IMR-90 (cell line): ENCODE measurements around the gene SGCA. TPM values are rescaled to one million over a fixed set of nuclear protein-coding genes. Genes with fewer than 3 reads are reported as not detected.

Source experiments
- ATAC-seq: fragments of 200-7000 bp; cut with Tn5 transposase; 2 replicates; pipeline ENCODE4 v1.9.1; 2020; ENCODE audit warnings: low read depth, mild to moderate bottlenecking, moderate library complexity
- BruUV-seq: library from RNA; stranded (reverse); fragments of 400-500 nt; replicated peaks from 2 replicates; lab custom pipeline; 2021; lab: Mats Ljungman, UMichigan
- CTCF ChIA-PET: fragments of 300-600 bp; formaldehyde crosslinking; extraction: SDS; loops from one replicate; lab custom pipeline; 2021; ENCODE audit warnings: antibody characterized with exemption; lab: Yijun Ruan, JAX
- POLR2A ChIA-PET: fragments of 300-600 bp; sonication (Branson Sonifier 250); formaldehyde crosslinking; loops from one replicate; lab custom pipeline; 2022; ENCODE audit warnings: antibody characterized with exemption; ENCODE audit not compliant: unreplicated experiment; lab: Charles Lee
- DNase-seq: peaks from one replicate; pipeline ENCODE4 v3.0.0; 2013
- H2AFZ ChIP-seq: replicated peaks from 2 replicates; pipeline ENCODE3; 2013; ENCODE audit warnings: low read length, mild to moderate bottlenecking; ENCODE audit not compliant: poor library complexity
- H2AK5ac ChIP-seq: 2 replicates; pipeline ENCODE4 v1.6.1; 2013; ENCODE audit warnings: low read depth, low read length, inconsistent platforms
- H2AK9ac ChIP-seq: replicated peaks from 2 replicates; pipeline ENCODE3; 2013; ENCODE audit warnings: mild to moderate bottlenecking, low read depth, low read length, moderate library complexity; ENCODE audit not compliant: poor library complexity
- H2BK120ac ChIP-seq: 2 replicates; pipeline ENCODE4 v1.6.1; 2013; ENCODE audit warnings: low read depth, low read length, inconsistent platforms
- H2BK15ac ChIP-seq: 3 replicates; pipeline ENCODE4 v1.6.1; 2013; ENCODE audit warnings: low read depth, low read length, inconsistent platforms
- H2BK20ac ChIP-seq: 2 replicates; pipeline ENCODE4 v1.6.1; 2013; ENCODE audit warnings: low read depth, mild to moderate bottlenecking, inconsistent platforms, low read length, moderate library complexity
- H2BK5ac ChIP-seq: 2 replicates; pipeline ENCODE4 v1.6.1; 2013; ENCODE audit warnings: mild to moderate bottlenecking, low read depth, low read length, inconsistent platforms; ENCODE audit not compliant: poor library complexity, severe bottlenecking
- H3K14ac ChIP-seq: replicated peaks from 2 replicates; pipeline ENCODE4 v1.6.1; 2013; ENCODE audit warnings: low read depth, low read length, inconsistent platforms
- H3K18ac ChIP-seq: 2 replicates; pipeline ENCODE4 v1.6.1; 2013; ENCODE audit warnings: low read depth, low read length, control low read depth
- H3K23ac ChIP-seq: 2 replicates; pipeline ENCODE4 v1.6.1; 2013; ENCODE audit warnings: low read depth, low read length, inconsistent platforms
- H3K27ac ChIP-seq: 2 replicates; pipeline ENCODE4 v1.5.1; 2013; ENCODE audit warnings: mild to moderate bottlenecking, control low read depth, low read length; ENCODE audit not compliant: insufficient read depth
- H3K27me3 ChIP-seq: 2 replicates; pipeline ENCODE4 v1.6.1; 2013; ENCODE audit warnings: low read length; ENCODE audit not compliant: control insufficient read depth, insufficient read depth
- H3K36me3 ChIP-seq: 2 replicates; pipeline ENCODE4 v1.6.1; 2013; ENCODE audit warnings: low read length, mixed read lengths; ENCODE audit not compliant: control insufficient read depth, insufficient read depth
- H3K4ac ChIP-seq: 2 replicates; pipeline ENCODE4 v1.6.1; 2013; ENCODE audit warnings: low read depth, low read length, inconsistent platforms
- H3K4me1 ChIP-seq: 2 replicates; pipeline ENCODE4 v1.6.1; 2013; ENCODE audit warnings: low read length, mixed read lengths; ENCODE audit not compliant: control insufficient read depth, insufficient read depth
- H3K4me2 ChIP-seq: 2 replicates; pipeline ENCODE4 v1.6.1; 2013; ENCODE audit warnings: low read depth, mild to moderate bottlenecking, control low read depth, low read length, moderate library complexity
- H3K4me3 ChIP-seq: 2 replicates; pipeline ENCODE4 v1.5.1; 2013; ENCODE audit warnings: low read depth, mild to moderate bottlenecking, control low read depth, low read length, moderate library complexity; ENCODE audit not compliant: insufficient read depth
- H3K56ac ChIP-seq: 2 replicates; pipeline ENCODE4 v1.6.1; 2013; ENCODE audit warnings: low read length, inconsistent platforms; ENCODE audit not compliant: insufficient read depth; ENCODE audit errors: extremely low read depth
- H3K79me1 ChIP-seq, 2 experiments: 2 replicates each; pipeline ENCODE4 v1.6.1; 2013; ENCODE audit warnings: low read length in 2 of 2, inconsistent platforms in 1 of 2, low read depth in 1 of 2
- H3K9ac ChIP-seq: 2 replicates; pipeline ENCODE4 v1.6.1; 2013; ENCODE audit warnings: low read depth, low read length, control low read depth
- H3K9me1 ChIP-seq: 2 replicates; pipeline ENCODE4 v1.6.1; 2013; ENCODE audit warnings: low read length, inconsistent platforms; ENCODE audit not compliant: insufficient read depth
- H3K9me3 ChIP-seq: 2 replicates; pipeline ENCODE4 v1.6.1; 2013; ENCODE audit warnings: low read length; ENCODE audit not compliant: control insufficient read depth, insufficient read depth
- H4K20me1 ChIP-seq: 2 replicates; pipeline ENCODE4 v1.6.1; 2013; ENCODE audit warnings: low read length, inconsistent platforms; ENCODE audit not compliant: insufficient read depth
- H4K5ac ChIP-seq: 2 replicates; pipeline ENCODE4 v1.6.1; 2013; ENCODE audit warnings: mild to moderate bottlenecking, low read depth, low read length, control low read depth
- H4K8ac ChIP-seq, 2 experiments: 2 replicates each; pipeline ENCODE4 v1.6.1; 2013; ENCODE audit warnings: low read depth in 2 of 2, low read length in 2 of 2, control low read depth in 1 of 2, inconsistent platforms in 1 of 2
- H4K91ac ChIP-seq: 2 replicates; pipeline ENCODE4 v1.6.1; 2013; ENCODE audit warnings: low read depth, low read length, inconsistent platforms; ENCODE audit not compliant: insufficient read depth
- BHLHE40 ChIP-seq: fragments of 150-350 bp; IDR thresholded peaks from 2 replicates; pipeline ENCODE4 v1.6.1; 2016; ENCODE audit warnings: mild to moderate bottlenecking, low read depth, low read length
- CEBPB ChIP-seq: IDR thresholded peaks from 2 replicates; pipeline ENCODE4 v1.6.1; 2012; ENCODE audit warnings: low read depth, low read length, improper control_type of control experiment
- CHD1 ChIP-seq: IDR thresholded peaks from 2 replicates; pipeline ENCODE4 v1.6.1; 2012; ENCODE audit warnings: low read depth, low read length, improper control_type of control experiment
- FOS ChIP-seq: fragments of 150-350 bp; IDR thresholded peaks from 2 replicates; pipeline ENCODE4 v1.6.1; 2016; ENCODE audit warnings: low read depth, low read length
- MAZ ChIP-seq: IDR thresholded peaks from 2 replicates; pipeline ENCODE4 v1.6.1; 2012; ENCODE audit warnings: low read depth, mild to moderate bottlenecking, low read length, improper control_type of control experiment, moderate library complexity, borderline replicate concordance
- MXI1 ChIP-seq: IDR thresholded peaks from 2 replicates; pipeline ENCODE4 v1.6.1; 2012; ENCODE audit warnings: low read depth, mild to moderate bottlenecking, low read length, moderate library complexity, borderline replicate concordance
- NFE2L2 ChIP-seq: fragments of 150-350 bp; IDR thresholded peaks from 2 replicates; pipeline ENCODE4 v1.6.1; 2016; ENCODE audit warnings: low read depth, mild to moderate bottlenecking, low read length
- RAD21 ChIP-seq: IDR thresholded peaks from 2 replicates; pipeline ENCODE4 v1.6.1; 2012; ENCODE audit warnings: low read length, improper control_type of control experiment
- RCOR1 ChIP-seq: IDR thresholded peaks from 2 replicates; pipeline ENCODE4 v1.6.1; 2012; ENCODE audit warnings: mild to moderate bottlenecking, low read length, improper control_type of control experiment; ENCODE audit not compliant: insufficient replicate concordance
- RFX5 ChIP-seq: IDR thresholded peaks from 2 replicates; pipeline ENCODE4 v1.8.0; 2012; ENCODE audit warnings: low read depth, mild to moderate bottlenecking, low read length, moderate library complexity
- WGBS, 2 experiments: methylation state at CpG; one replicate each; pipeline versions ENCODE4 v1.1.5 to v1.1.7; 2013; ENCODE audit warnings: missing lambda C conversion rate in 2 of 2; ENCODE audit not compliant: insufficient read length in 1 of 2; ENCODE audit errors: extremely low coverage in 2 of 2; 5-methylcytosine and 5-hydroxymethylcytosine counted together
- dilution Hi-C: fragments of 300-500 bp; cut with HindIII; formaldehyde crosslinking; loops from one replicate; pipeline ENCODE4 v1.14.3; 2018; ENCODE audit warnings: low sequenced_read_pairs; ENCODE audit not compliant: unreplicated experiment
- in situ Hi-C: fragments of 300-500 bp; cut with MboI; formaldehyde crosslinking; loops from 3 replicates; pipeline ENCODE4 v1.14.3; 2019; ENCODE audit warnings: low sequenced_read_pairs, inconsistent platforms, mixed read lengths
- intact Hi-C: fragments of 100-400 bp; cut with micrococcal nuclease; formaldehyde crosslinking; loops from 2 replicates; pipeline ENCODE4 v1.10.0; 2022
- polyA plus RNA-seq, 3 experiments: library from polyadenylated mRNA; depleted of rRNA; stranded (reverse); fragments of >200 nt; gene quantifications; 2 replicates each; pipeline ENCODE4 v1.2.3, GENCODE V29; 2012; ENCODE audit warnings: low replicate concordance in 1 of 3
- total RNA-seq: library from RNA; depleted of rRNA; stranded (reverse); fragments of >200 nt; gene quantifications from 2 replicates; pipeline ENCODE4 v1.2.3, GENCODE V29; 2012
- TF ChIP-seq, protein P1 (sequence below): fragments of 150-350 bp; IDR thresholded peaks from 2 replicates; pipeline ENCODE4 v1.6.1; 2017; ENCODE audit warnings: mild to moderate bottlenecking, antibody characterized with exemption, low read length, low read depth
- TF ChIP-seq, protein P2 (sequence below): conservative IDR thresholded peaks from 2 replicates; pipeline ENCODE4 v1.5.1; 2012; ENCODE audit warnings: mild to moderate bottlenecking, low read depth, low read length, improper control_type of control experiment

The SGCA gene
- total and polyA plus RNA-seq, 2 of the 4 experiments (the other 2 are of a cell fraction) = 0.19 TPM; not detected in 1

DNA sequence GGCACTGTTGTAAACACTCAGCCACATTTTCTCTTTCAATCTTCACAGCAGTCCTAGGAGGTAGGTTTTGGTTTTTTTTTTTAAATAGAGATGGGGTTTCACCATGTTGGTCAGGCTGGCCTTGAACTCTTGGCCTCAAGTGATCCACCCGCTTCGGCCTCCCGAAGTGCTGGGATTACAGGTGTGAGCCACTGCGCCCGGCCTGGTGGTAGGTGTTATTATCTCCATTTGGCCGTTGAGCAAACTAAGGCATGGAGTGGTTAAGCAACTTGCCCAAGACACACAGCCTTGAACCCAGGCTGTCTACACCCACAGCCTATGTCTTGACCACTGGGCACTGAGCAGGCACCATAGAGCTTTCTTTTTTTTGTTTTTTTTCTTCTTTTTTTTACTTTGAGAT is 8.6 kb downstream of the SGCA start:
- no CpG with 5 or more reads among the region's 6 CpGs for WGBS, 2 experiments
- ATAC-seq = no peak

More for the DNA sequence above, 8.6 kb downstream of the SGCA start:
- ChIA-PET POLR2A (interaction anchor here (0.6 to 1.6 kb wide), 5 partner anchors 23 to 124 kb away, joined by 3 to 12 read pairs (median 4); no protein-coding TSS in a partner anchor), CTCF (interaction anchor here (1.7 kb wide), 1 partner anchor 13 kb away, joined by 6 read pairs; no protein-coding TSS in a partner anchor)
- Histone ChIP-seq H3K4me3 (no peak overlapping the region), H2BK120ac (peak overlapping the region; percentile 60; the same call in 1 of the 2 replicates), H3K27me3 (no peaks in the 10 kb centered on the region), H3K56ac (no peak overlapping the region), H3K4me1 (peaks cover 34% of the 10 kb centered on the region), H4K5ac (no peak overlapping the region), H2BK15ac (peak overlapping the region; percentile 45; the same call in 1 of the 3 replicates), H4K8ac (no peak overlapping the region; a peak in 1 of 4 replicates), H2BK20ac (no peak overlapping the region; the same call in 1 of the 2 replicates), H3K4ac (peak overlapping the region; percentile 92), H3K18ac (no peak overlapping the region), H4K20me1 (peaks cover 7% of the 10 kb centered on the region), H3K36me3 (peaks cover 11% of the 10 kb centered on the region), H2AFZ (no peak overlapping the region), H3K14ac (0 out of 2 replicates have a peak overlapping the region, but pooled peaks have one; percentile 28), H2AK5ac (peak overlapping the region; percentile 77), H3K4me2 (no peak overlapping the region), H3K27ac (peak overlapping the region; percentile 76; the same call in 1 of the 2 replicates), H4K91ac (peak overlapping the region; percentile 9; the same call in 1 of the 2 replicates), H3K23ac (no peak overlapping the region), H2BK5ac (peak overlapping the region; percentile 92), H2AK9ac (no peak overlapping the region), H3K9me3 (no peaks in the 10 kb centered on the region), H3K9me1 (peaks cover 23% of the 10 kb centered on the region), H3K79me1 (peaks cover 17 to 38% of the 10 kb centered on the region in 2 experiments; a peak in 3 of 4 replicates), H3K9ac (no peak overlapping the region)
- dilution Hi-C loops = no loop called here
- no peak for DNase-seq
- no TSS peak for BruUV-seq
- intact Hi-C loops = no loop called here
- no peak for TF ChIP-seq RFX5
- TF ChIP-seq FOS = no peak
- TF ChIP-seq NFE2L2 = no peak
- TF ChIP-seq, protein P1, sequence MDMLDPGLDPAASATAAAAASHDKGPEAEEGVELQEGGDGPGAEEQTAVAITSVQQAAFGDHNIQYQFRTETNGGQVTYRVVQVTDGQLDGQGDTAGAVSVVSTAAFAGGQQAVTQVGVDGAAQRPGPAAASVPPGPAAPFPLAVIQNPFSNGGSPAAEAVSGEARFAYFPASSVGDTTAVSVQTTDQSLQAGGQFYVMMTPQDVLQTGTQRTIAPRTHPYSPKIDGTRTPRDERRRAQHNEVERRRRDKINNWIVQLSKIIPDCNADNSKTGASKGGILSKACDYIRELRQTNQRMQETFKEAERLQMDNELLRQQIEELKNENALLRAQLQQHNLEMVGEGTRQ = no peak
- TF ChIP-seq RCOR1 = no peak
- TF ChIP-seq MXI1 = no peak
- no peak for TF ChIP-seq CEBPB
- TF ChIP-seq RAD21 = no peak
- TF ChIP-seq MAZ = no peak
- TF ChIP-seq, protein P2, sequence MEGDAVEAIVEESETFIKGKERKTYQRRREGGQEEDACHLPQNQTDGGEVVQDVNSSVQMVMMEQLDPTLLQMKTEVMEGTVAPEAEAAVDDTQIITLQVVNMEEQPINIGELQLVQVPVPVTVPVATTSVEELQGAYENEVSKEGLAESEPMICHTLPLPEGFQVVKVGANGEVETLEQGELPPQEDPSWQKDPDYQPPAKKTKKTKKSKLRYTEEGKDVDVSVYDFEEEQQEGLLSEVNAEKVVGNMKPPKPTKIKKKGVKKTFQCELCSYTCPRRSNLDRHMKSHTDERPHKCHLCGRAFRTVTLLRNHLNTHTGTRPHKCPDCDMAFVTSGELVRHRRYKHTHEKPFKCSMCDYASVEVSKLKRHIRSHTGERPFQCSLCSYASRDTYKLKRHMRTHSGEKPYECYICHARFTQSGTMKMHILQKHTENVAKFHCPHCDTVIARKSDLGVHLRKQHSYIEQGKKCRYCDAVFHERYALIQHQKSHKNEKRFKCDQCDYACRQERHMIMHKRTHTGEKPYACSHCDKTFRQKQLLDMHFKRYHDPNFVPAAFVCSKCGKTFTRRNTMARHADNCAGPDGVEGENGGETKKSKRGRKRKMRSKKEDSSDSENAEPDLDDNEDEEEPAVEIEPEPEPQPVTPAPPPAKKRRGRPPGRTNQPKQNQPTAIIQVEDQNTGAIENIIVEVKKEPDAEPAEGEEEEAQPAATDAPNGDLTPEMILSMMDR = no peak
- no peak for TF ChIP-seq CHD1
- TF ChIP-seq BHLHE40 = no peak
- in situ Hi-C loops = loop anchor here (10.0 kb wide), 1 partner anchor 110 kb away; no protein-coding TSS in a partner anchor
